ENCODE results near the gene FREM2. TPM values are rescaled to one million over a fixed set of nuclear protein-coding genes. Genes with fewer than 3 reads are reported as not detected.

Gene FREM2
- total RNA-seq, 1 experiment from 2014 or later, result 0.05 TPM

DNA sequence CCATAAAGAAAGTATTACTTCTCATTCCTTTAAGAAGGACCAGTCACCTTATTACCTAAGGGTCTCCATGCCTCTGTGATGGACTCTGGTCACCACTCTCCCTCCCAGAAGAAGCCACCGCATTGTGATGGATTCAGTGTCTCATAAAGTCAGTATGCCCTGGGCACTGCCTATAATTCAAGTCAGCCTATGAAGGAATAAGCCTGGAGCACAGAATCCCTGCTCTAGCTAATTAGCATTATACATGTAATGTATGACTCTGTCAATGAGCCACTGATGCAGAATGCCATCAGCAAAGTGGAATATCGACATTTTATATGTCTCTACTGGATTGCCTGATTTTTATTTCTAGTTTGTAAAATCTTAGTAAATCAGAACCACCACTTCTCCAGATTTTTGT lies 14.9 kb upstream of the FREM2 start:
- H3K27me3 ChIP-seq (ENCODE audit: insufficient read depth, low read length), result no peaks in the 10 kb centered on the region
- H3K4me2 ChIP-seq (ENCODE audit: low read length), result no peak overlapping the region
- no peak overlapping the region for H3K27ac ChIP-seq (ENCODE audit: low read depth, low read length)
- no peaks in the 10 kb centered on the region for H3K9me2 ChIP-seq (ENCODE audit: insufficient read depth)
- RAD21 ChIA-PET (ENCODE audit: low non-redundant PET in 1 of 2, low total read pairs in 2 of 2, uncharacterized antibody in 2 of 2, unreplicated experiment in 2 of 2), result no interaction called here
- H3K4me1 ChIP-seq (ENCODE audit: control insufficient read depth in 1 of 2, insufficient read depth in 2 of 2, low read length in 2 of 2), result no peaks in the 10 kb centered on the region
- H3K9ac ChIP-seq (ENCODE audit: low read length), result no peak overlapping the region
- no peak for TF ChIP-seq YY1 (IDR thresholded peaks at IDR 0.05; ENCODE audit: extremely low read depth, insufficient replicate concordance, low read depth, low read length)
- TF ChIP-seq JUND (IDR thresholded peaks at IDR 0.05), result no peak
- CTCF ChIA-PET, result no interaction called here
- H3K36me3 ChIP-seq (ENCODE audit: control insufficient read depth in 1 of 2, insufficient read depth in 2 of 2, low read length in 2 of 2), result no peaks in the 10 kb centered on the region; a peak in 1 of 4 replicates
- no peak overlapping the region for H3K4me3 ChIP-seq (replicated peaks in 1 of 2; ENCODE audit: low read depth in 1 of 2, low read length in 2 of 2)
- no peaks in the 10 kb centered on the region for H4K20me1 ChIP-seq (ENCODE audit: insufficient read depth)
- no peak overlapping the region for H2AFZ ChIP-seq (ENCODE audit: low read depth, low read length, poor library complexity, severe bottlenecking)
- no peaks in the 10 kb centered on the region for H3K79me2 ChIP-seq (ENCODE audit: insufficient read depth, low read length)
- no TSS peak for BruUV-seq (replicated peaks)
- peaks cover 0 to 12% of the 10 kb centered on the region in 2 experiments; a peak in 1 of 4 replicates for H3K9me3 ChIP-seq (ENCODE audit: control insufficient read depth in 1 of 2, insufficient read depth in 1 of 2, low read depth in 1 of 2, low read length in 2 of 2)
- ATAC-seq (no peak), DNase-seq (ENCODE audit: low read depth, low spot score) (no peak)
- intact Hi-C loops (cut with micrococcal nuclease), result no loop called here
- POLR2A ChIA-PET, result no interaction called here

DNA sequence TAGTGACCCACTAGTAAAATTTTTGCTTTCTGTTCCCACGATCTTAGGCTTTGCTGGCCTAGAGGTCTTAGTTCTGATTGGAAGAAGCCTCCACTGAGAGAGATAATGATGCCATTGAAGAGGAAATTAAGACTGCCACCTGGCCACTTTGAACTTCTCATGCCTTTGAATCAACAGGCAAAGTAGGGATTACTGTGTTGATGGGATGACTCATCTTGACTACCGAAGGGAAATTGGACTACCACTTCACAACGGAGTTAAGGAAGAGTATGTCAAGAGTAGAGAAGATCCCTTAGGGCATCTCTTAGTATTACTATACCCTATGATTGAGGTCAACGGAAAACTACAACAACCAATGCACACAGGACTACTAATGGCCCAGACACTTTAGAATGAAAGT lies 12.7 kb upstream of the FREM2 start:
- no peaks in the 10 kb centered on the region for H4K20me1 ChIP-seq (ENCODE audit: insufficient read depth)
- no peaks in the 10 kb centered on the region; a peak in 1 of 4 replicates for H3K36me3 ChIP-seq (ENCODE audit: control insufficient read depth in 1 of 2, insufficient read depth in 2 of 2, low read length in 2 of 2)
- intact Hi-C loops (cut with micrococcal nuclease), result no loop called here
- no peak overlapping the region for H3K9ac ChIP-seq (ENCODE audit: low read length)
- no peak overlapping the region for H3K27ac ChIP-seq (ENCODE audit: low read depth, low read length)
- ChIA-PET CTCF (no interaction called here), RAD21 (ENCODE audit: low non-redundant PET in 1 of 2, low total read pairs in 2 of 2, uncharacterized antibody in 2 of 2, unreplicated experiment in 2 of 2) (no interaction called here), POLR2A (no interaction called here)
- H3K4me1 ChIP-seq (ENCODE audit: control insufficient read depth in 1 of 2, insufficient read depth in 2 of 2, low read length in 2 of 2), result no peaks in the 10 kb centered on the region
- no peaks in the 10 kb centered on the region for H3K79me2 ChIP-seq (ENCODE audit: insufficient read depth, low read length)
- H3K4me3 ChIP-seq (replicated peaks in 1 of 2; ENCODE audit: low read depth in 1 of 2, low read length in 2 of 2), result no peak overlapping the region
- no peak for DNase-seq (ENCODE audit: low read depth, low spot score)
- H3K9me2 ChIP-seq (ENCODE audit: insufficient read depth), result no peaks in the 10 kb centered on the region
- ATAC-seq, result no peak
- no TSS peak for BruUV-seq (replicated peaks)
- TF ChIP-seq ZFX (IDR thresholded peaks at IDR 0.05) (no peak), POLR2AphosphoS5 (IDR thresholded peaks at IDR 0.05; ENCODE audit: low read depth, low read length) (no peak), RAD21 (IDR thresholded peaks at IDR 0.05; ENCODE audit: low read depth) (no peak), EZH2 (IDR thresholded peaks at IDR 0.05) (no peak), CEBPB (IDR thresholded peaks at IDR 0.05; ENCODE audit: low read depth) (no peak), ELF1 (IDR thresholded peaks at IDR 0.05; ENCODE audit: borderline replicate concordance, low read depth) (no peak), SIN3A (IDR thresholded peaks at IDR 0.05; ENCODE audit: low read depth) (no peak)
- H2AFZ ChIP-seq (ENCODE audit: low read depth, low read length, poor library complexity, severe bottlenecking), result no peak overlapping the region
- peaks cover 0 to 12% of the 10 kb centered on the region in 2 experiments; a peak in 1 of 4 replicates for H3K9me3 ChIP-seq (ENCODE audit: control insufficient read depth in 1 of 2, insufficient read depth in 1 of 2, low read depth in 1 of 2, low read length in 2 of 2)
- H3K27me3 ChIP-seq (ENCODE audit: insufficient read depth, low read length), result no peaks in the 10 kb centered on the region
- no peak overlapping the region for H3K4me2 ChIP-seq (ENCODE audit: low read length)

All from HCT116 (cell line).